ENCODE data around the gene IRF4. TPM values are rescaled to one million over a fixed set of nuclear protein-coding genes. Genes with fewer than 3 reads are reported as not detected.

Gene IRF4
- total RNA-seq, 1 donor from 2014 or later: 0.30 TPM

DNA sequence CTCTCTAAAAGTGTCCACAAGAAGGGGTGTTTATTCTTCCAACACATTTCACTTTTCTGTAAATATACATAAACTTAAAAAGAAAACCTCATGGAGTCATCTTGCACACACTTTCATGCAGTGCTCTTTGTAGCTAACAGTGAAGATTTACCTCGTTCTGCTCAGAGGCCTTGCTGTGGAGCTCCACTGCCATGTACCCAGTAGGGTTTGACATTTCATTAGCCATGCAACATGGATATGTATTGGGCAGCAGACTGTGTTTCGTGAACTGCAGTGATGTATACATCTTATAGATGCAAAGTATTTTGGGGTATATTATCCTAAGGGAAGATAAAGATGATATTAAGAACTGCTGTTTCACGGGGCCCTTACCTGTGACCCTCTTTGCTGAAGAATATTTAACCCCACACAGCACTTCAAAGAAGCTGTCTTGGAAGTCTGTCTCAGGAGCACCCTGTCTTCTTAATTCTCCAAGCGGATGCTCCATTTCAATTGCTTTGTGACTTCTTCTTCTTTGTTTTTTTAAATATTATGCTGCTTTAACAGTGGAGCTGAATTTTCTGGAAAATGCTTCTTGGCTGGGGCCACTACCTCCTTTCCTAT is 17.9 kb downstream of the IRF4 start:
- H3K9me3 Mint-ChIP-seq: peaks cover 2% of the 10 kb centered on the region
- peaks cover 16% of the 10 kb centered on the region for H3K4me1 Mint-ChIP-seq
- no peak overlapping the region for H3K4me3 Mint-ChIP-seq
- H3K27me3 Mint-ChIP-seq (ENCODE audit: low read depth): peaks cover 58% of the 10 kb centered on the region
- DNase-seq (ENCODE audit: low read depth, low spot score): no peak
- H3K36me3 Mint-ChIP-seq (ENCODE audit: low read depth): peaks cover 2% of the 10 kb centered on the region
- no peak overlapping the region for H3K27ac Mint-ChIP-seq (ENCODE audit: unreplicated experiment)
- no peak for TF ChIP-seq CTCF (conservative IDR thresholded peaks at IDR 0.05)

- TF ChIP-seq CTCF (conservative IDR thresholded peaks at IDR 0.05): no peak
- H3K27ac Mint-ChIP-seq (ENCODE audit: unreplicated experiment): no peak overlapping the region
- no peak overlapping the region for H3K4me3 Mint-ChIP-seq
These were observed 19.2 kb downstream of the IRF4 start for GRCh38 chr6:410555-411395.

DNA sequence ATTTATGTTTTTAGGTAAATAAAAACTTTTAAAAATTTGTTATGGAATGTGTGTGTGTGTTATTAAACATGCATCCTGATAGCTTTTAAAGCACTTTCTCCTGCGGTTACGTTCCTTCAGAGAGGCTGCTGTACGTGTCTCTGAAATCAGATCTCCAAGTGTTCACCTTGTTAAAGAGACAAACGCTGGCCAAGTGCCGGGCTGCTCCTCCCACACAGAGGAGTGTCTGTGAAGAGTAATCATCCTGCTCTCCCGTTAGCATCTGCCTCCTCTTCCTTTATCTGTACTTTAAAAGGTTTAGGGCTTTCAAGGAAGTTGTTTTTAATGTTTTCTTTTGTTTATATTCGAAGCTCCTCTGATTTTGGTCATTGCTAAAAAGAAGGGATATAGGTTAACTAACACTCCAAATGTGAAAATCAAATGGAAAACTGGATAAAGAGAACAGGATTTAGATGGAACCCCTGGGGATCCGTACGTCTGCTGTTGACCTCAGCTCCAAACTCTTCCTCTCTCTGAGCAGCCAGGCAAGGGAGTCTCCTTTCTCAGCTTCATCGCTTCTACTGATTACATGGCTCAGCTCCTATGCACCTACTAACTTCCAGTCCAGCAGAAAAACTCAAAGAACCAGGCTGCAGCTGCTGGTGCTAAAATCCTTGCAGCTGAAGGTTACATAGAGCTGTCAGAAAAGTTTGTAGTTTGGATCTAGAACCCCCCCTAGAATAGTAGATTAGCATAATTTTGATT is 20.0 kb downstream of the IRF4 start:
- Mint-ChIP-seq H3K9me3 (peaks cover 4% of the 10 kb centered on the region), H3K4me1 (peaks cover 16% of the 10 kb centered on the region), H3K27ac (ENCODE audit: unreplicated experiment) (no peak overlapping the region), H3K36me3 (ENCODE audit: low read depth) (no peaks in the 10 kb centered on the region), H3K27me3 (ENCODE audit: low read depth) (peaks cover 59% of the 10 kb centered on the region), H3K4me3 (no peak overlapping the region)
- TF ChIP-seq CTCF (conservative IDR thresholded peaks at IDR 0.05): no peak
- no peak for DNase-seq (ENCODE audit: low read depth, low spot score)

More at GRCh38 chr6:410555-411395, 19.2 kb downstream of the IRF4 start:
- DNase-seq (ENCODE audit: low read depth, low spot score): no peak
- Mint-ChIP-seq H3K4me1 (peaks cover 16% of the 10 kb centered on the region), H3K36me3 (ENCODE audit: low read depth) (no peaks in the 10 kb centered on the region), H3K9me3 (peaks cover 4% of the 10 kb centered on the region), H3K27me3 (ENCODE audit: low read depth) (peaks cover 59% of the 10 kb centered on the region)

- H3K27ac Mint-ChIP-seq (ENCODE audit: unreplicated experiment): no peak overlapping the region
- DNase-seq (ENCODE audit: low read depth, low spot score): no peak
- H3K4me1 Mint-ChIP-seq: peaks cover 16% of the 10 kb centered on the region
- no peak for TF ChIP-seq CTCF (conservative IDR thresholded peaks at IDR 0.05)
- peaks cover 57% of the 10 kb centered on the region for H3K27me3 Mint-ChIP-seq (ENCODE audit: low read depth)
- H3K4me3 Mint-ChIP-seq: no peak overlapping the region
- H3K36me3 Mint-ChIP-seq (ENCODE audit: low read depth): no peaks in the 10 kb centered on the region
- H3K9me3 Mint-ChIP-seq: peaks cover 4% of the 10 kb centered on the region
These were observed 20.8 kb downstream of the IRF4 start for GRCh38 chr6:412146-412886.

DNA sequence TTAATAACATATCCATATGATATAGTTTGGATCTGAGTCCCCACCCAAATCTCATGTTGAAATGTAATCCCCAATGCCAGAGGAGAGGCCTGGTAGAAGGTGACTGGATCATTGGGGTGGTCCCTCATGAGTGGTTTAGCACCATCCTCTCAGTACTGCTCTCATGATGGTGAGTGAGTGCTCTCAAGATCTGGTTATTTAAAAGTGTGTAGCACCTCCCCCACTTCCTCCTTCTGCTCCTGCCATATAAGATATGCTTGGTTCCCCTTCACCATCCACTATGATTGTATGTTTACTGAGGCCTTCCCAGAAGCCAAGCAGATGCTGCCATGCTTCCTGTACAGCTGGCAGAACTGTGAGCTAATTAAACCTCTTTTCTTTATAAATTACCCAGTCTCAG is 22.9 kb downstream of the IRF4 start:
- Mint-ChIP-seq H3K27ac (ENCODE audit: unreplicated experiment) (no peak overlapping the region), H3K4me1 (peaks cover 5% of the 10 kb centered on the region), H3K4me3 (no peak overlapping the region), H3K9me3 (peaks cover 4% of the 10 kb centered on the region), H3K36me3 (ENCODE audit: low read depth) (no peaks in the 10 kb centered on the region), H3K27me3 (ENCODE audit: low read depth) (peaks cover 50% of the 10 kb centered on the region)
- DNase-seq (ENCODE audit: low read depth, low spot score): no peak
- TF ChIP-seq CTCF (conservative IDR thresholded peaks at IDR 0.05): no peak

All from neural crest cell (in vitro differentiated cells).